ENCODE results near the gene FAM131C.
"Not testable (repeated sequence)": the region's sequence is repeated elsewhere in the genome, so short reads cannot be mapped to it uniquely, and the experiment has no call there.

The FAM131C gene

GRCh38 chr1:16076031-16076864 is 2.8 kb upstream of the FAM131C start:
- DNase-seq = no peak

- DNase-seq = no peak
Observed at GRCh38 chr1:16075337-16076030, 2.0 kb upstream of the FAM131C start.

GRCh38 chr1:16074217-16074616 is 766 bp upstream of the FAM131C start:
- DNase-seq = no peak

GRCh38 chr1:16072616-16073484 is 601 bp downstream of the FAM131C start:
- DNase-seq = no peak

- DNase-seq = no peak
Observed at GRCh38 chr1:16072095-16072494, 1.4 kb downstream of the FAM131C start.

- DNase-seq = no peak
Observed at GRCh38 chr1:16071614-16072013, 1.8 kb downstream of the FAM131C start.

GRCh38 chr1:16070640-16071355 is 2.7 kb downstream of the FAM131C start:
- DNase-seq = no peak

- DNase-seq = no peak
Observed at GRCh38 chr1:16068356-16069270, 4.8 kb downstream of the FAM131C start.

GRCh38 chr1:16067933-16068332 is 5.5 kb downstream of the FAM131C start:
- no peak for DNase-seq

GRCh38 chr1:16067127-16067768 is 6.2 kb downstream of the FAM131C start:
- DNase-seq = no peak

GRCh38 chr1:16066245-16066644 is 7.2 kb downstream of the FAM131C start:
- DNase-seq = no peak

GRCh38 chr1:16065269-16065576 is 8.2 kb downstream of the FAM131C start:
- no peak for DNase-seq

GRCh38 chr1:16064536-16065268 is 8.7 kb downstream of the FAM131C start:
- DNase-seq = no peak

GRCh38 chr1:16063921-16064320 is 9.5 kb downstream of the FAM131C start:
- DNase-seq = no peak

- DNase-seq = no peak
Observed at GRCh38 chr1:16063226-16063829, 10.1 kb downstream of the FAM131C start.

- not testable (repeated sequence) for DNase-seq
Observed at GRCh38 chr1:16062687-16063075, 10.8 kb downstream of the FAM131C start.

GRCh38 chr1:16061989-16062686 is 11.3 kb downstream of the FAM131C start:
- DNase-seq = not testable (repeated sequence)

GRCh38 chr1:16061266-16061665 is 12.2 kb downstream of the FAM131C start:
- no peak for DNase-seq

- DNase-seq = not testable (repeated sequence)
Observed at GRCh38 chr1:16058394-16059120, 14.9 kb downstream of the FAM131C start.
